Choroid plexus epithelial cell (primary cell): ENCODE data around the gene EHMT1.

Experiments used
- DNase-seq: peaks from one replicate; pipeline ENCODE4 v3.0.0-alpha.2; 2010; ENCODE audit warnings: low read depth
- H3K4me3 ChIP-seq: 2 replicates; pipeline ENCODE4 v1.5.1; 2011; ENCODE audit warnings: low read depth, mild to moderate bottlenecking, control low read depth, low read length, moderate library complexity
- TF ChIP-seq, protein P1 (sequence below): conservative IDR thresholded peaks from 2 replicates; pipeline ENCODE4 v1.5.1; 2011; ENCODE audit warnings: low read depth, mild to moderate bottlenecking, control low read depth, inconsistent platforms, low read length, moderate library complexity

Gene EHMT1

DNA sequence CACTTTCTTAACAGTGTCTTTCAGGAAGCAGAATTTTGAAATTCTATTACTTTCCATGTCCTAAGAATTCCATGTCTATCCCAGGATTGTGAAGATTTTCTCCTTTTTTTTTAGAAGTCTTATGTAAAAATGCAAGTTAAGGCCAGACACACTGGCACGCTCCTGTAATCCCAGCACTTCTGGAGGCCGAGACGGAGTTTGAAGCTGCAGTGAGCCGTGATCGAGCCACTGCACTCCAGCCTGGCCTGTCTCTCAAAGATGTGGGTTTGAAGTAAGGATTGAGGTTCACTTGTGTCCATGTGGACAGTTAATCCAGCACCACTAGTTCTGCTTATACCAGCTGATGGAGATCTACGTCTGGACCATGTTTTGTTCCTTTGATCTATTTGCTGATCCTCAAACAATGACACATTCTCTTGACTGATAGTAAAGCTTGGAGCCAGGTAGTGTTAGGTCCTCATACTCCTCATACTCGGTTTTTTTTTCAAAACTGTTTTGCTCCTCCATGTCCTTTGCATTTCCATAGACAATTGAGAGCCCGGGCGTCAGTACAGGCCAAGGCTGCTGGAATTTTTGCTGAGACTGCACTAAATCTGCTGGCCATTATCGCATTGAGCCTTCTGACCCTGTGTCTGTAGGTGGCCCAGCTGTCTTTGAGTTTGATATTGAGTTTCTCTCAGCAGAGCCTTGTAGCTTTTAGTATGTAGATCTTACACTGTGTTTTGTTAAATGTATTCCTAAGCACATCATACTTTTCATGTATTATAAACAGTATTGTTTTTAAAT lies 205.4 kb downstream of the EHMT1 start:
- TF ChIP-seq, protein P1, sequence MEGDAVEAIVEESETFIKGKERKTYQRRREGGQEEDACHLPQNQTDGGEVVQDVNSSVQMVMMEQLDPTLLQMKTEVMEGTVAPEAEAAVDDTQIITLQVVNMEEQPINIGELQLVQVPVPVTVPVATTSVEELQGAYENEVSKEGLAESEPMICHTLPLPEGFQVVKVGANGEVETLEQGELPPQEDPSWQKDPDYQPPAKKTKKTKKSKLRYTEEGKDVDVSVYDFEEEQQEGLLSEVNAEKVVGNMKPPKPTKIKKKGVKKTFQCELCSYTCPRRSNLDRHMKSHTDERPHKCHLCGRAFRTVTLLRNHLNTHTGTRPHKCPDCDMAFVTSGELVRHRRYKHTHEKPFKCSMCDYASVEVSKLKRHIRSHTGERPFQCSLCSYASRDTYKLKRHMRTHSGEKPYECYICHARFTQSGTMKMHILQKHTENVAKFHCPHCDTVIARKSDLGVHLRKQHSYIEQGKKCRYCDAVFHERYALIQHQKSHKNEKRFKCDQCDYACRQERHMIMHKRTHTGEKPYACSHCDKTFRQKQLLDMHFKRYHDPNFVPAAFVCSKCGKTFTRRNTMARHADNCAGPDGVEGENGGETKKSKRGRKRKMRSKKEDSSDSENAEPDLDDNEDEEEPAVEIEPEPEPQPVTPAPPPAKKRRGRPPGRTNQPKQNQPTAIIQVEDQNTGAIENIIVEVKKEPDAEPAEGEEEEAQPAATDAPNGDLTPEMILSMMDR, result no peak
- H3K4me3 ChIP-seq, result no peak overlapping the region
- no peak for DNase-seq

DNA sequence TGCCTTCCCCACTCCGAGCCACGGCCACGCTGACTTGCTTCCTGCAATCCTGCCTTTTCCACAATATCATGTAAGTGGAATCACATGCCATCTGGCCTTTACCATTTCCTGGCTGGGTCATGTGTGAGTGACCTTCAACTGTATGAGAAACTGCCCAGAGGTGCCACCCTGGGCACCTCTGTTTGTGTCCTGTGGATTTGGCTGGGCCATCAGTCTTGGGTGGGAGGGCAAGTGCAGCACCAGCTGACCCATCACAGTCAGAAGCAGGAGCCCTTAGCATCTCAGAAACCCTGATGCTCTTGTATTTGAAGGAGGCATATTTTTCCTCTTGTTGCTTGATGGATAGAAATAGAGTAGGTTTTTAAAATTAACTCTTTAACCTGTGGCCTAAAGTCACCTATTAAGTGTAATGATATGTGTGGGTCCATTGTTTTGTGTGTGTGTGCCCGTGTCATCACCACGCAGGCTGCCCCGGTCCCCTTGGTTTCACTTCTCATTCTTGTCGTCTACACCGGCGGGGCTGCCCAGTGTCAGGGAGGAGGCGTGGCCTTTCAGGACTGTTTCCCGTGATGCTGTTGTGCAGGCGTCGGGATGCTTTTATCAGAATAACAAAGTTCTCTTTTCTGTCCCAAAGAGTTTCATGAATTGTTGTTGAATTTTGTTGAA lies 206.7 kb downstream of the EHMT1 start:
- TF ChIP-seq, protein P1, result no peak

DNA sequence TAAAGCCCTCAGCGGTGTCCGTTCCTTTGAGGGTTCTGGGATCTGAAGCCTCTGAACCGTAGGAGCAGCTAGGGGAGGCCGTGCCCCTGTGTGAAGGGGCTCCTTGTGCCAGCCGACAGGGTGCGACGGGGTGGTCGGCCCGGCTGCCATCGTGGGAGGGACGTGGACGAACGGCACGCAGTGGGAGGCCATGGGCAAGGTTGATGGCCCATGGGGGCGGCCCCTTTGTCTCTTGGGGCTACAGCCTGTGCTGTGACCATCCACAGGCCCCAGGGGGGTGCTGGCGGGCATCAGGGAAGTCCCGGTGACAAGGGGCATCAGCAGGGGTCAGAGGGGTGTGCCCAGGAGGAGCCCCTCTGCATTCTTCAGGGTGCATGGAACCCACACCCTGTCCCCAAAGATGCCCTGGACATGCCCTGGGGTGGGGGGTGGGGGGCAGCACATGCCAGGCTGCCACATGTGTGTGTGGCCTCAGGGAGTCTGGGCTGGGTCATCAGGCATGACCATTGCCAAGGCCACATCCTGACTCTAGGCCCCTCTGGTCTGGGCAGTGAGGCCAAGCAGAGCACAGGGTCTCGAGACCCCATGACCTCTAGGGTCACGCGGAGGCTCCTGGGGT lies 209.2 kb downstream of the EHMT1 start:
- TF ChIP-seq, protein P1, result no peak
- H3K4me3 ChIP-seq, result no peak overlapping the region
- no peak for DNase-seq

More for the DNA sequence above, 206.7 kb downstream of the EHMT1 start:
- H3K4me3 ChIP-seq, result no peak overlapping the region
- no peak for DNase-seq

DNA sequence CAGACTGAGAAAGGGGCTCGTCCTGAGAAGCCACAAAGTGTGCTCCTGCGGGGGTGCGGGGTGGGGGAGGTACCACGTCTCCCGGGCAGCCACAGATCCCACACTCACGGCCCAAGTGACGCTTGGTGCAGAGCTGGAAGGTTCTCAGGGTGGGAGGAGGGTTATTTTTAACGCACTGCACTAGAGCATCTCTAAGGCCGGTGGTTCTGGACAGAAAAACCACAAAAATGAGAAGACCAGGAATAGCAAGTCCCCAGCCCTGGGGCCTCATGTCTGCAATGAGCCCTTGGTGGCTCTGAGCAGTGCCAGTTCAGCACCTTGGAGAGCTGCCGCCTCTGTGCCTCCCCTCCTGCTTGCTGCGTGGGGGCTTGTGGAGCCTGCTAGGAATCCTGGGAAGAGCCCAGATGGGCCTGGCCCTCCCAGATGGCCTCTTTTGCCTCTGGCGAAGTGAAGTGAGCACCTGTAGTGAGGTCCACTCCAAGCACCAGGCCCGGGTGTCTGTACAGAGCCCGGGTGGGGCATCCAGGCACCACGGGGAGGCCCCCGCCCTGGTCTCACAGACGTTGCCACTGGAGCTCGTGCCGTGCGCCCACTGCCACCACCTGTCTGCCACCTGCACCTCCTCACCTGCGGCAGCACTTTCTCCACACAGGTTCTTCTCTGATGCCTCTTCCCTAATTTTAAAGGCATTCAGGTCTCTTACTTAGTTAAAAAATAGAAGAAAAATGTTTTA lies 209.9 kb downstream of the EHMT1 start:
- DNase-seq, result peak; percentile 20
- TF ChIP-seq, protein P1, result no peak
- H3K4me3 ChIP-seq, result no peak overlapping the region

DNA sequence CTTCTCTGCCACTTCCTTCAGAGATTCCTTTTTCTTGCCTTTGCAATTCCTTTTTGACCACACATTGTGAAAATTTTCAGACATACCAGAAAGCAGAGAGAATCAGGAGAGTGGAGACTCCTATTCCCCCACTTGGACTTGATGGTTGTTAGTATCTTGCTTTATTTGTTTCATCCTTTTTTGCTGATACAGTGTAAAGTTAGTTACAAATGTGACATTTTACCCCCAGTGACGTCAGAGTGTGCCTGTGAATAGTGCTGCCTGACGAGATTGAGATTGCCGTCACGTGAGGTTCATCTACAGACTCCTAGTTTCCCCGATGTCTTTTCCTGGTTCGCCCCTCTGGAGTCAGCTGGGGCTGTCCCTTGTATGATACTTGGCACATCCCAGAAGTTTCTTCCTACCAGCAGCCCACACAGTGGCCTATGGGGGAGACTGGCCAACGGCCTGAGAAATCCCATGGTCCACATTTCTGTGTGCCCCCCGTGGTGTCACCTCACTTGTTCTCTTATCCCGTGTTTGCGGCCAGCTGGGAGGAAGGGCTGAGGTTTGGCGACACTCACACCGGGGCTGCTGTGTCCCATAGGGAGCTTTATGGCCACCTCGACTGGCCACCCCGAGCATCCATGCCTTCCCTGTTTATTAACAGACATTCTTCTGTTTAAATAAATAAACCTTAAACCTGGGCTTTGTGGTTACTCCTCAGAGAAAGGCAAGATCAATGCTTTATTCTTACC lies 210.6 kb downstream of the EHMT1 start:
- TF ChIP-seq, protein P1, result no peak
- no peak overlapping the region for H3K4me3 ChIP-seq
- no peak for DNase-seq

DNA sequence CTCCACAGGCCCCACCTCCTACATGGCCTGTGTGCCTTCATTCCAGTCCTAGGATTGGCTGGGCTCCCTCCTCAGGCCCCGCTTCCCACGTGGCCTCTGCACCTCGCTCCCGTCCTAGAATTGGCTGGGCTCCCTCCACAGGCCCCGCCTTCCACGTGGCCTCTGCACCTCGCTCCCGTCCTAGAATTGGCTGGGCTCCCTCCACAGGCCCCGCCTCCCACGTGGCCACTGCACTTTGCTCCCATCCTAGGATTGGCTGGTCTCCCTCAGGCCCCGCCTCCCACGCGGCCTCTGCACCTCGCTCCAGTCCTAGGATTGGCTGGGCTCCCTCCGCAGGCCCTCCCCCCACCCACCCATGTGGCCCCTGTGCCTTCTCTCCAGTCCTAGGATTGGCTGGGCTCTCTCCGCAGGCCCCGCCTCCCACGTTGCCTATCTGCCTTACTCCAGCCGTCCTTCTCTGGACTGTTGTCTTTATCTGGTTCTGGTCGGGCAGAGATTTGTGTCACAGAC lies 213.4 kb downstream of the EHMT1 start:
- DNase-seq, result no peak
- TF ChIP-seq, protein P1, result no peak

More for the DNA sequence above, 213.4 kb downstream of the EHMT1 start:
- no peak overlapping the region for H3K4me3 ChIP-seq
